Urothelium cell line (cell line): ENCODE results near the gene SLCO4A1.
A peak's percentile ranks its signal among the peaks of the same experiment; 100 is the strongest.

Experiments used
- DNase-seq: peaks from one replicate; pipeline ENCODE4 v3.0.0; 2011; ENCODE audit warnings: low spot score, mixed read lengths
- FAIRE-seq: peaks from 2 replicates; lab custom pipeline; 2011; peaks lifted over from hg19 to GRCh38; lab: Jason Lieb, UNC

Gene SLCO4A1

GRCh38 chr20:62636446-62636845, 5.9 kb upstream of the SLCO4A1 start:
- no peak for DNase-seq
- no peak for FAIRE-seq

GRCh38 chr20:62637110-62637509, 5.2 kb upstream of the SLCO4A1 start:
- FAIRE-seq (peak; percentile 30), DNase-seq (no peak)

- DNase-seq = no peak
- no peak for FAIRE-seq
Measured at GRCh38 chr20:62637521-62638054, 4.7 kb upstream of the SLCO4A1 start.

- FAIRE-seq (no peak), DNase-seq (no peak)
Measured at GRCh38 chr20:62638055-62638570, 4.2 kb upstream of the SLCO4A1 start.

GRCh38 chr20:62638679-62639406, 3.5 kb upstream of the SLCO4A1 start:
- no peak for FAIRE-seq
- DNase-seq = no peak

GRCh38 chr20:62639765-62640164, 2.5 kb upstream of the SLCO4A1 start:
- no peak for DNase-seq
- FAIRE-seq = no peak

- no peak for DNase-seq
- FAIRE-seq = no peak
Measured at GRCh38 chr20:62640870-62641269, 1.4 kb upstream of the SLCO4A1 start.

- no peak for FAIRE-seq
- no peak for DNase-seq
Measured at GRCh38 chr20:62641321-62642050, 817 bp upstream of the SLCO4A1 start.

- DNase-seq (peak; percentile 57), FAIRE-seq (no peak)
Measured at GRCh38 chr20:62642666-62643520, 590 bp downstream of the SLCO4A1 start.

- FAIRE-seq = no peak
- DNase-seq = no peak
Measured at GRCh38 chr20:62643521-62644043, 1.3 kb downstream of the SLCO4A1 start.

GRCh38 chr20:62644044-62644795, 1.9 kb downstream of the SLCO4A1 start:
- FAIRE-seq (peak; percentile 53), DNase-seq (no peak)

- DNase-seq = no peak
- FAIRE-seq = peak; percentile 82
Measured at GRCh38 chr20:62644802-62645496, 2.6 kb downstream of the SLCO4A1 start.

- no peak for DNase-seq
- no peak for FAIRE-seq
Measured at GRCh38 chr20:62645613-62646012, 3.3 kb downstream of the SLCO4A1 start.

- no peak for DNase-seq
- no peak for FAIRE-seq
Measured at GRCh38 chr20:62646851-62647520, 4.7 kb downstream of the SLCO4A1 start.

- no peak for FAIRE-seq
- no peak for DNase-seq
Measured at GRCh38 chr20:62647521-62648317, 5.4 kb downstream of the SLCO4A1 start.

GRCh38 chr20:62648318-62648995, 6.2 kb downstream of the SLCO4A1 start:
- DNase-seq = no peak
- no peak for FAIRE-seq

- DNase-seq (no peak), FAIRE-seq (no peak)
Measured at GRCh38 chr20:62649140-62649539, 6.8 kb downstream of the SLCO4A1 start.
